Mesothelial cell of epicardium (in vitro differentiated cells): Measurements from ENCODE around the gene HYI. TPM values are rescaled to one million over a fixed set of nuclear protein-coding genes. Genes with fewer than 3 reads are reported as not detected.

ENCODE experiments used
- DNase-seq, 2 experiments: peaks; one replicate each; pipeline ENCODE4 v3.0.0; 2021; ENCODE audit warnings: low spot score in 2 of 2; ENCODE audit not compliant: unreplicated experiment in 2 of 2
- H3K27ac Mint-ChIP-seq: 2 replicates; pipeline ENCODE4 v1.8.0; 2021; ENCODE audit warnings: mixed read lengths
- H3K27me3 Mint-ChIP-seq: 2 replicates; pipeline ENCODE4 v1.8.0; 2021; ENCODE audit warnings: low read depth, mixed read lengths
- H3K36me3 Mint-ChIP-seq: 2 replicates; pipeline ENCODE4 v1.8.0; 2021; ENCODE audit warnings: mixed read lengths
- H3K4me1 Mint-ChIP-seq: 2 replicates; pipeline ENCODE4 v1.8.0; 2021; ENCODE audit warnings: mixed read lengths
- H3K4me3 Mint-ChIP-seq: 2 replicates; pipeline ENCODE4 v1.8.0; 2021; ENCODE audit warnings: mild to moderate bottlenecking, moderate library complexity, mixed read lengths
- H3K9me3 Mint-ChIP-seq: 2 replicates; pipeline ENCODE4 v1.8.0; 2021; ENCODE audit warnings: mixed read lengths
- CTCF ChIP-seq: fragments of 200-600 bp; sonication (generic); IDR thresholded peaks from one replicate; pipeline ENCODE4 v1.5.0; 2021; ENCODE audit warnings: antibody characterized with exemption; ENCODE audit not compliant: unreplicated experiment
- total RNA-seq: library from RNA; stranded (reverse); gene quantifications from 3 replicates; pipeline ENCODE4 v1.2.1, GENCODE V29; 2021

Gene HYI
- total RNA-seq, 1 donor from 2014 or later, result 41.2 TPM

DNA sequence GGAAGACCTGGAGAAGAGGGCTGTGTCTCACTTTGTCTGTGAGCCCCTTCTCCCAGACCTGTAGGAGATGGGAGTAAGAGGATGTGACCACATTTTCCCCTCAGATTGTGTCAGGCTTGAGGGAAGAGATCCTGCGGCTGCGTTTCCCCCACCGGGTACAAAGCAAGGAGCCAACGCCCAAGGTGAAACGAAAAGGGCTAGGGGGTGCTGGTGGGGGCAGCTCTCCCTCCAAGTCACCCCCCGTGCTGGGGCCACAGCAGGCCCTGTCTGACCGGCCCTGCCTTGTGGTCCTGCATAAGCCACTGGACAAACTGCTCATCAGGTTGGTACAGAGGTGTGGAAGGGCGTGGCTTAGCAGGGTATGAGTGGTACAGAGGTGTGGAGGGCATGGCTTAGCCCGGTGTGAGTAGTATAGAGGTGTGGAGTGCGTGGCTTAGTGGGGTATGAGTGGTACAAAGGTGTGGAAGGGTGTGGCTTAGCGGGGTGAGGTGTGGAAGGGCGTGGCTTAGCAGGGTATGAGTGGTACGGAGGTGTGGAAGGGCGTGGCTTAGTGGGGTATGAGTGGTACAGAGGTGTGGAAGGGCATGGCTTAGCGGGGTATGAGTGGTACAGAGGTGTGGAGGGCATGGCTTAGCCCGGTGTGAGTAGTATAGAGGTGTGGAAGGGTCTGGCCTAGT lies 30.6 kb downstream of the HYI start:
- Mint-ChIP-seq H3K4me3 (no peak overlapping the region), H3K27ac (no peak overlapping the region), H3K9me3 (no peaks in the 10 kb centered on the region), H3K36me3 (peaks cover 34% of the 10 kb centered on the region), H3K4me1 (no peaks in the 10 kb centered on the region), H3K27me3 (no peaks in the 10 kb centered on the region)
- no peak for TF ChIP-seq CTCF
- no peak for DNase-seq

GRCh38 chr1:43421976-43422750 lies 31.6 kb downstream of the HYI start:
- Mint-ChIP-seq H3K4me3 (no peak overlapping the region), H3K27ac (no peak overlapping the region), H3K9me3 (no peaks in the 10 kb centered on the region), H3K4me1 (no peaks in the 10 kb centered on the region), H3K36me3 (peaks cover 32% of the 10 kb centered on the region), H3K27me3 (no peaks in the 10 kb centered on the region)
- TF ChIP-seq CTCF, result no peak
- no peak for DNase-seq

DNA sequence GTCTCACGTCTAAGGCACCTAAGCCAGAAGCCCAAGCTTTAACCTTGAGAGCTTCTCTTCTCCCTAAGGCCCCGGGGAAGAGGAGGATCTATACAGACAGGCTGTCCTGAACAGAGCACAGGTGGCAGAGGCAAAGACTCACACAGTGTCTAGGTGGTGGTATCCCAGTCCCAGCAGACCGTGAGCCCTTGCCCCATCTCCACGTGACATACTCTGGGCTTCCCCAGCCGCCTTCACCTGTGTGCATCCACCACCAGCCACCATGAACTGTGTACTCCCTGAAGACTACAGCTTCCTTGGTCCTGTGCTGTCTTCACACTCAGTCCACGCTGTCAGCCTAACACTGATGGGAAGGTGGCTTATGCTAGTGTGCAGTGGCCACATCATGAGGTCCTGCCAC lies 32.3 kb downstream of the HYI start:
- Mint-ChIP-seq H3K36me3 (peaks cover 25% of the 10 kb centered on the region), H3K4me1 (no peaks in the 10 kb centered on the region), H3K27ac (no peak overlapping the region), H3K4me3 (no peak overlapping the region), H3K9me3 (no peaks in the 10 kb centered on the region), H3K27me3 (no peaks in the 10 kb centered on the region)
- TF ChIP-seq CTCF, result no peak
- no peak for DNase-seq

DNA sequence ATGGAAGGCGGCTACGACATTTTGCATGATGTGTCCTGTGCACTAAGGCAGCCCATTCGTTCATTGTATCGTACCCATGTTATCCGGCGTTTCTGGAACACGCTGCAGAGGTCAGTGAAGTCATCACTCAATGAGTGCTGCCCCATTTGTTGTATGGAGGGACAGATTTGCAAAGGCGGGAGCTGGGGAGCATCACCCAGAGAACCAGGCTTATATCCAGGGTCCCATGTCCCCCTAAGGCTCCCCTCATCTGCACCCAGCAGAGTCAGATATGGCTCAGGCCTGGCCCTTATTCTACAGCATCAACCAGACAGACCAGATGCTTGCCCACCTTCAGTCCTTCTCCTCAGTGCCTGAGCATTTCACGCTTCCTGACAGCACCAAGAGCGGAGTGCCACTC lies 32.9 kb downstream of the HYI start:
- Mint-ChIP-seq H3K4me1 (no peaks in the 10 kb centered on the region), H3K27me3 (no peaks in the 10 kb centered on the region), H3K9me3 (no peaks in the 10 kb centered on the region), H3K4me3 (no peak overlapping the region), H3K27ac (no peak overlapping the region), H3K36me3 (peaks cover 24% of the 10 kb centered on the region)
- TF ChIP-seq CTCF, result no peak
- no peak for DNase-seq

GRCh38 chr1:43419627-43420425 lies 33.9 kb downstream of the HYI start:
- DNase-seq, result no peak
- Mint-ChIP-seq H3K27ac (no peak overlapping the region), H3K9me3 (no peaks in the 10 kb centered on the region), H3K27me3 (no peaks in the 10 kb centered on the region), H3K36me3 (peaks cover 25% of the 10 kb centered on the region), H3K4me1 (no peaks in the 10 kb centered on the region), H3K4me3 (no peak overlapping the region)
- TF ChIP-seq CTCF, result no peak
